ENCODE results near the gene NHSL2.

DNA sequence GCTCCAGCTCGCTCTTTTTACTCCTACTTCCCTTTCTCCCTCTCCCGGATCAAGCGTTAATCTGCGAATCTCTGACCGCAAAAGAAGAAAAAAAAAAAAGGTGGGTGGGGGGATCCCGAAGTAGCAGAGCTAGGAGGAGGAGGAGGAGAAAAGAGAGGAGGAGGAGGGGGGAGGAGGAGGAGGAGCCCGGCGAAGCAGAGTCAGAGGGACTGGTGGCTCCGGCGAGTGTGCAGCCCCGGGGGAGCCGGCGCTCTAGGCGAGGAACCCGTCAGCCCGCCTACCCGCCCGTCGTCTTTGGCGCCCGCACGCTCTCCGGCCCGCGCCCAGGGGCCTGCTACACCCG is at the start of gene NHSL2:
- TF ChIP-seq, protein P1, sequence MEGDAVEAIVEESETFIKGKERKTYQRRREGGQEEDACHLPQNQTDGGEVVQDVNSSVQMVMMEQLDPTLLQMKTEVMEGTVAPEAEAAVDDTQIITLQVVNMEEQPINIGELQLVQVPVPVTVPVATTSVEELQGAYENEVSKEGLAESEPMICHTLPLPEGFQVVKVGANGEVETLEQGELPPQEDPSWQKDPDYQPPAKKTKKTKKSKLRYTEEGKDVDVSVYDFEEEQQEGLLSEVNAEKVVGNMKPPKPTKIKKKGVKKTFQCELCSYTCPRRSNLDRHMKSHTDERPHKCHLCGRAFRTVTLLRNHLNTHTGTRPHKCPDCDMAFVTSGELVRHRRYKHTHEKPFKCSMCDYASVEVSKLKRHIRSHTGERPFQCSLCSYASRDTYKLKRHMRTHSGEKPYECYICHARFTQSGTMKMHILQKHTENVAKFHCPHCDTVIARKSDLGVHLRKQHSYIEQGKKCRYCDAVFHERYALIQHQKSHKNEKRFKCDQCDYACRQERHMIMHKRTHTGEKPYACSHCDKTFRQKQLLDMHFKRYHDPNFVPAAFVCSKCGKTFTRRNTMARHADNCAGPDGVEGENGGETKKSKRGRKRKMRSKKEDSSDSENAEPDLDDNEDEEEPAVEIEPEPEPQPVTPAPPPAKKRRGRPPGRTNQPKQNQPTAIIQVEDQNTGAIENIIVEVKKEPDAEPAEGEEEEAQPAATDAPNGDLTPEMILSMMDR (IDR thresholded peaks at IDR 0.05), result no peak
- TF ChIP-seq POLR2A (IDR thresholded peaks at IDR 0.05), result no peak

Measured in uterus (tissue), 2 donors.